HG03103 (cell line): Measurements from ENCODE around the gene S100A7A.
"Not testable (repeated sequence)": the region's sequence is repeated elsewhere in the genome, so short reads cannot be mapped to it uniquely, and the experiment has no call there.

ENCODE experiments used
- ATAC-seq: cut with Tn5 transposase; IDR thresholded peaks from one replicate; pipeline ENCODE4 v1.9.1; 2021; ENCODE audit warnings: low read depth; ENCODE audit not compliant: unreplicated experiment

The S100A7A gene

DNA sequence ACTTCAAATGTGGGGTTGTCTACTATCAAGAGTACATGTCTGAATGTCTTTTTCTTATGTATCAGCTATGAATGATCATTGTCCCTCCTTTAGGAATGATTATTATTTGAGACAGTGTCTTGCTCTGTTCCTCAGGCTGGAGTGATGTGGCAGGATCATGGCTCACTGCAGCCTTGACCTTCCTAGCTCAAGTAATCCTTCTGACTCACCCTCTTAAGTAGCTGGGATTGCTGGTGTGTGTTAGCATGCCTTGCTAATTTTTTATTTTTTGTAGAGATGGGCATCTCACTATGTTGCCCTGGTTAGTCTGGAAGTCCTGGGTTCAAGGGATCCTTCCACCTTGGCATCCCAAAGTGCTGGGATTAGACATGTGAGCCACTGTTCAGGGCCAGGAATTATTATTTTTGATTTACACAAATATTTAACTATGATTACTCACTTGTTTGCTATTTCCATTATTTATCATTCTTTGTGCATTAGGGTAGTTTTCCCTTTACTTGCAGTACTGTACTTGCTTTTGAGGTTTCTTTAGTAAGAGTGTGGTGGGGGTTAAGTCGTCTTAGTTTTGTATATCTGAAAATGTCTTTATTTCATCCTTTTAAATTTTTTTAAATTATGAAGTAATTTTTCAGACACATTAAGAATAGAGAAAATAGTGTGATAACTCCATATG lies 31.3 kb downstream of the S100A7A start:
- ATAC-seq, result no peak

DNA sequence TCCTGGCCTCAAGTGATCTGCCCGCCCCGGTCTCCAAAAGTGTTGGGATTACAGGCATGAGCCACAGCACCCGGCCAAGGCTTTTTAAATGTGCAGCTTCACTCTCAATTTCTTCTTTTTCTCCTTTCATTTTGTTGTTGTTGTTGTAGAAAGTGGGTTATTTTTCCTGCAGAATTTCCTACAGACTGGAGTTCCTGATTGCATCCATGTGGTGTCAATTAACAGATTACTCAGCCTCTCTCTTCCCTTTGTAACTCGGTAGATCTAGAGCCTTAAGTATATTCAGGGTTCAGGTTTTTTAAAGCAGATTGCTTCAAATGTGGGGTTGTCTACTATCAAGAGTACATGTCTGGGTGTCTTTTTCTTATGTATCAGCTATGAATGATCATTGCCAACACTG lies 32.5 kb downstream of the S100A7A start:
- not testable (repeated sequence) for ATAC-seq

DNA sequence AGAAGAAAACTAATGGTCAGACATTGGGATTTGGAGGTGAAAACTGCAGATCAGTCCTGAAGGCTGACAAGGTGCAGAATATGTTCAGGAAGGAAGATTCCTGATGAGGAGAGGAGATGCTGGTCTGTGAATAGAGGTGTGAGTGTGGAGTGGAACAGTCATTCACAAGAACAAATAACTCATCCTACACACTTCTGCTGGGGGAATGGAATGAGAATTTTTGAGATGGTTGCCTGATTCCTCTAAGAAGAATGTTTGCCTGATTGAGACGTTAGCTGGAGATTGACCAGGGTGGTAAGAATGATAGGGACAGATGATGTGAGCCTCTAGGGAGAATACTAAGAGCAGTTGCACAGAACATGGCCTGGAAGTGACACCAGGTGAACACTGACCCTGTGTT lies 40.1 kb downstream of the S100A7A start:
- no peak for ATAC-seq

DNA sequence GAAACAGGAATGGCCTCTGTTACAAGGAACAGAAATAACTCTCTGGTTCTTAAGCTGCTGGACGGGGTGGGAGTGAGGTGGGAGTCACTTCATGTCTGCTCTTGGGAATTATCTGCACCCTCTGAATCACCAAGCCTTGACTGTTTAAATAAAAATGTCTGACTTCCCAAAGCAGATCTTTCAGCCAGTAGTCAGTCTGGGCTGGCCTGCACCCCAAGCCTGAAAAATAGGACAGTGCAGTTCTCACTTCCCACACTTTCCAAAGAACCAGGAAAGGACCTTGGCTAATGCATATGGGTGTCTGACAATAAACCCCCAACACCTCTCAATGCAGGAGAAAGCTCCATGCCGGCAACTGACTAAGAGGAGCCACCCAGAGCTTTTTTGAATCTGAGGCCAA lies 43.3 kb downstream of the S100A7A start:
- no peak for ATAC-seq

DNA sequence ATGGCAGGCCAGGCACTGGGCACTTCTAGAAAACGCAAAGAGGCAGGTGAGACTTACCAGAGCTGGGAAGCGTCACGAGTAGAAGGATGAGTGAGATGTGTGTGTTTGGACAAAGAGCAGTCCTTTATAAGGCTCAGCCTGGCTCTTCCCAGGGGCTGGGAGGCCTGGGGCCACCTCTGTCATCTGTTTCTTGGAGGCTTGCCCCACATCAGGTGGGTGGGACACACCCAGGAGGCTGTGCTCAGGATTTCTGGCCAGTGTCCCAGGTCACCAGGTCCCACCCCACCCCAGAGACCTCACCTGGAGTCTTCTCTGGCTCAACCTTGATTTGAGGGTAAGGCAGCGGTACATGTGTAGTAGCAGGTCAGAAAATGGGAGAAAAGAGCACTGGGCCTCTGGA lies 44.2 kb downstream of the S100A7A start, which contains the start of gene S100A7:
TSS of gene S100A7 (minus strand) at position 101 of the 400 bp plus-strand sequence. CDS start 1,638 bp downstream, outside the sequence.
- ATAC-seq, result no peak

DNA sequence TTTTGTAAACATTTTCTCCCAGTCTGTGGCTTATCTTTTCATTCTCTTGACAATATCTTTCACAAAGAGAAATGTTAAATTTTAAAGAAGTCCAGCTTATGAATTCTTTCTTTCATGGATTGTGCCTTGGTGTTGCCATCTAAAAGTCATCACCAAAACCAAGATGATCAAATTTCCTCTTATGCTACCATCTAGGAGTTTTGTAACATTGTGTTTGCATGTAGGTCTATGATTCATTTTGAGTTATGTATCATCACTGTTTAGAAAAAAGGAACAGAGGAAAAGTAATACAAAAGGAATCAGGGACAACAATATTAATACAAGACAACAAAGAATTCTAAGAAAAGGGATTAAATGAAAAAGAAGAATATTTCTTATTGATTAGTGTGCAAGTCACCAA lies 46.4 kb downstream of the S100A7A start:
- ATAC-seq, result not testable (repeated sequence)

DNA sequence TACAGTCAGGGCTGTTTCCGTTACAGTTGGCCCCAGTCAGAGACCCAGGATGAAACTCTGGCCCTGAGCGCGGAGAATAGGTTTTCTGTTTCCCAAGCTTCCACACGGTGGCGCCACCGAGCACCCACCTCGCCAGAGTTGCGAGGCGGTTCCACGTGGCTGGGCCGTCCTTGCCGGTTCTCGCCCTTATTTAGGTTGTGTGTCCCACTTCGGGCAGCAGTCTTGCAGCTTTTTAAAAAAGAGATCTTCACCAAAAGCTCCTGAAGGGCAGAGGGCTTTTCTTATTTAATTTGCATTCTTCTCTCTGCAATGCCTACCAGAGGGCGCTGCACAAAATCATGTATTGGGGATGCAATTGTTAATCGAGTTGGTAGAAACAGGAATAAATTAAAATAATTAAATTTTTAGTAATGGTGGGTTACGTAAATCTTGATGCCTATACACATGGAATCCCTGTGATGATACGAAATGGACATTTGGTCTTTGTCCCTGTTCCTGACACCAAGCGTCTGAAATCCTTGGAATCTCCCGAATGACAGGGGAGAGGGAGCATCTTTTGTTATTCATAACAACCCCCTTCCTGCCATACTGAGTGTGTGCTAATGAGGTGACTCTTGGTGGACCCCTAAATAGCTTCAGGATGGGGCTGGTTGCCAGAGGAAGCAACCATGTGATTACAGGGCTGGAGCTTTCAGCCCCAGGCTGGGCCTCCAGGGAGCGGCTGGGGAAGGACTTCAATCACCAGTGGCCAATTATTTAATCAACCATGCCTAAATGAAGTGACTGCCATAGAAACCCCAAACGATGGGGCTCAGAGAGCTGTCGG lies 49.7 kb downstream of the S100A7A start:
- no peak for ATAC-seq

DNA sequence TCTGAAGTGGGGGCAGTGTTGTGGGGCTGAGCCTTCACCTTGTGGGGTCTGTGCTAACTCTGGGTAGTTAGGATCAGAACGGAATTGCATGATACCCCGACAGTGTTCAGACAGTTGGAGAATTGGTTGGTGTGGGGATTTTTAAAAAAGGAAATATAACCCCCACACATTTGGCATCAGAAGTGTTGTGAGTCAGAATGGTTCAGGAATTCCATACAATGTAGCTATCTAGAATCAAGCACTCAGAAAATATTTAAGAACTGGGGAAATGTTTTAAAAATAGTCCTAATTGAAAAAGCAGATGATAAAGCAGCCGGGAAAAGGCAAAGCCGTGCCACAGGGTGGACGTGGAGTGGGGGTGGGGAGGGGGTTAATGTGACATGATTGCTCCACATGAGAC lies 50.6 kb downstream of the S100A7A start:
- ATAC-seq, result no peak

DNA sequence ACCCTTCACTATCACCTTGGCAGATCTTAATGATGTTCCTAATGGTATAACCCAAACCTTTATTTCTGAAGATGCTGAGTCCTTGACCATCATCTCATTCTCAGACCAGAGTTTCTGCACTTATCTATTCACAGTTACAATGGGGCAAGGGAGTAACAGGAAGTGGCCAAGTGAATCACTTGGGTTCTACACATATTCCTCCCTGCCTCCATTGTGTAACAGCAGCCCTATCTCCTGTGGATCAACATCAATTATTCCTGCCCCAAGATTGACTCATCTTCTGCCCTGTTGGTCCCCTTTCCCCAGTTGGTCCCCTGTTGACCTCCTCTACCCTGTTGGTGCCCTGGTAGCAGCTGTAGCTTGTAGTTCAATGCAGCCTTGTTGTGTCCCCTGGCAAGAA lies 54.4 kb downstream of the S100A7A start:
- no peak for ATAC-seq
